PFSK-1 (cell line): ENCODE data around the gene UGDH. TPM values are rescaled to one million over a fixed set of nuclear protein-coding genes. Genes with fewer than 3 reads are reported as not detected.

Source experiments
- FOXP2 ChIP-seq: optimal IDR thresholded peaks from 2 replicates; pipeline ENCODE3; 2011; ENCODE audit warnings: borderline replicate concordance, control low read depth, inconsistent platforms; ENCODE audit not compliant: insufficient read depth; ENCODE audit errors: extremely low read length, extremely low read depth
- POLR2AphosphoS5 ChIP-seq: IDR thresholded peaks from 2 replicates; pipeline ENCODE4 v1.6.1; 2012; ENCODE audit warnings: low read depth, mild to moderate bottlenecking, control low read depth, low read length, moderate library complexity
- SIN3A ChIP-seq: IDR thresholded peaks from 2 replicates; pipeline ENCODE4 v1.6.1; 2012; ENCODE audit warnings: mild to moderate bottlenecking, low read length, moderate library complexity, borderline replicate concordance; ENCODE audit not compliant: insufficient read depth
- TAF1 ChIP-seq: IDR thresholded peaks from 2 replicates; pipeline ENCODE4 v1.6.1; 2012; ENCODE audit warnings: low read length, control low read depth, borderline replicate concordance; ENCODE audit not compliant: insufficient read depth
- polyA plus RNA-seq: library from polyadenylated mRNA; unstranded; fragments of >200 nt; gene quantifications from one replicate; pipeline ENCODE4 v1.2.1, GENCODE V29; 2012; ENCODE audit warnings: low read depth, missing spikeins; ENCODE audit not compliant: insufficient read length
- TF ChIP-seq, protein P1 (sequence below), 2 experiments: IDR thresholded peaks; 2 replicates each; pipeline versions ENCODE4 v1.6.1 to v1.8.0; 2011 to 2012; ENCODE audit warnings: low read depth in 2 of 2, low read length in 2 of 2, control low read depth in 1 of 2, inconsistent platforms in 1 of 2, mild to moderate bottlenecking in 1 of 2, moderate library complexity in 1 of 2; ENCODE audit not compliant: insufficient read depth in 1 of 2

Gene UGDH
- polyA plus RNA-seq, result 13.3 TPM

GRCh38 chr4:39527296-39528060, at the start of gene UGDH:
Gene UGDH (minus strand): TSS chr4:39527439. CDS start chr4:39521512, 5,927 bp downstream.
- TF ChIP-seq TAF1, result peak; percentile 72
- TF ChIP-seq SIN3A, result peak; percentile 79; the same call in 1 of the 2 replicates
- TF ChIP-seq, protein P1, sequence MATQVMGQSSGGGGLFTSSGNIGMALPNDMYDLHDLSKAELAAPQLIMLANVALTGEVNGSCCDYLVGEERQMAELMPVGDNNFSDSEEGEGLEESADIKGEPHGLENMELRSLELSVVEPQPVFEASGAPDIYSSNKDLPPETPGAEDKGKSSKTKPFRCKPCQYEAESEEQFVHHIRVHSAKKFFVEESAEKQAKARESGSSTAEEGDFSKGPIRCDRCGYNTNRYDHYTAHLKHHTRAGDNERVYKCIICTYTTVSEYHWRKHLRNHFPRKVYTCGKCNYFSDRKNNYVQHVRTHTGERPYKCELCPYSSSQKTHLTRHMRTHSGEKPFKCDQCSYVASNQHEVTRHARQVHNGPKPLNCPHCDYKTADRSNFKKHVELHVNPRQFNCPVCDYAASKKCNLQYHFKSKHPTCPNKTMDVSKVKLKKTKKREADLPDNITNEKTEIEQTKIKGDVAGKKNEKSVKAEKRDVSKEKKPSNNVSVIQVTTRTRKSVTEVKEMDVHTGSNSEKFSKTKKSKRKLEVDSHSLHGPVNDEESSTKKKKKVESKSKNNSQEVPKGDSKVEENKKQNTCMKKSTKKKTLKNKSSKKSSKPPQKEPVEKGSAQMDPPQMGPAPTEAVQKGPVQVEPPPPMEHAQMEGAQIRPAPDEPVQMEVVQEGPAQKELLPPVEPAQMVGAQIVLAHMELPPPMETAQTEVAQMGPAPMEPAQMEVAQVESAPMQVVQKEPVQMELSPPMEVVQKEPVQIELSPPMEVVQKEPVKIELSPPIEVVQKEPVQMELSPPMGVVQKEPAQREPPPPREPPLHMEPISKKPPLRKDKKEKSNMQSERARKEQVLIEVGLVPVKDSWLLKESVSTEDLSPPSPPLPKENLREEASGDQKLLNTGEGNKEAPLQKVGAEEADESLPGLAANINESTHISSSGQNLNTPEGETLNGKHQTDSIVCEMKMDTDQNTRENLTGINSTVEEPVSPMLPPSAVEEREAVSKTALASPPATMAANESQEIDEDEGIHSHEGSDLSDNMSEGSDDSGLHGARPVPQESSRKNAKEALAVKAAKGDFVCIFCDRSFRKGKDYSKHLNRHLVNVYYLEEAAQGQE (IDR thresholded peaks at IDR 0.05; ENCODE audit: insufficient read depth in 1 of 2, low read depth in 2 of 2, low read length in 2 of 2), result peak in 1 of 2 experiments; percentile 40; a peak in 1 of 4 replicates
- peak; percentile 74 for TF ChIP-seq POLR2AphosphoS5
- TF ChIP-seq FOXP2, result peak; percentile 24

- no peak for TF ChIP-seq SIN3A
These were observed 47.7 kb upstream of the UGDH start for GRCh38 chr4:39574946-39575345.

DNA sequence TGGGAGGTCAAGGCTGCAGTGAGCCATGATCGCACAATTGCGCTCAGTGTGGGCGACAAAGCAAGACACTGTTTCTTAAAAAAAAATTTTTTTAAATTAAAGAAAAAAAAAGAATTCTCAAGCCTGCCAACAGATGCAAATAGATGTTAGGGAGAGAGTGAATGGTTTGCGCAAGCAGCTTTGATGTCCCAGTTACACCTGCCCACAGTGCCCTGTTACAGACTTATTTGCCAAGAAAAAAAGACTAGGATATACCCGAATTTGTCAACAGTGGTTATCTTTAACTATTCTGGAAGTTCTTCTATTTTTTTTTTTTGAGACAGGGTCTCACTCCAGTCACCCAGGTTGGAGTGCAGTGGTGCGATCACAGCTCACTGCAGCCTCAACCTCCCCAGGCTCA, 44.3 kb upstream of the UGDH start:
- TF ChIP-seq POLR2AphosphoS5, result no peak
- TF ChIP-seq FOXP2, result no peak
- no peak for TF ChIP-seq SIN3A

GRCh38 chr4:39571054-39571453, 43.8 kb upstream of the UGDH start:
- TF ChIP-seq SIN3A (no peak), FOXP2 (no peak), POLR2AphosphoS5 (no peak), TAF1 (no peak)
- TF ChIP-seq, protein P1 (IDR thresholded peaks at IDR 0.05; ENCODE audit: insufficient read depth in 1 of 2, low read depth in 2 of 2, low read length in 2 of 2), result no peak

DNA sequence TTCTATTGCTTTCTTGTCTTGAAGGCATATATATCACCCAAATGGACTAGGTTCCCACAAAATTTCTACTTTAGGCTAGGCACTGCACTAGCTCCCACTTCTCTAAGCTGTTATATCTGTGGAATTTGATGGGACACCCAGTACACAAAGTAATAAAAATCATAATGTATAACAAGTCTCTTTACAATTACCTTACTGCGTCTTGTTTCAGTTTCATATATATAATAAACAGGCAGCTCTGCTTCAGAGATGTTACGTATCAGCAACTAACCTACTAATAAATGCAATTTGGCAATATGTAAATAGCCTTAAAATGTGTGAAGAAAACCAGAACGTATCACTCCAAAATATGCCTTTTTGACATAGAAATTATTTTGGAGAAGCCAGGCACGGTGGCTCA, 42.0 kb upstream of the UGDH start:
- TF ChIP-seq, protein P1 (IDR thresholded peaks at IDR 0.05; ENCODE audit: insufficient read depth in 1 of 2, low read depth in 2 of 2, low read length in 2 of 2), result no peak
- TF ChIP-seq FOXP2, result no peak
- TF ChIP-seq SIN3A, result no peak
- no peak for TF ChIP-seq TAF1
- TF ChIP-seq POLR2AphosphoS5, result no peak

DNA sequence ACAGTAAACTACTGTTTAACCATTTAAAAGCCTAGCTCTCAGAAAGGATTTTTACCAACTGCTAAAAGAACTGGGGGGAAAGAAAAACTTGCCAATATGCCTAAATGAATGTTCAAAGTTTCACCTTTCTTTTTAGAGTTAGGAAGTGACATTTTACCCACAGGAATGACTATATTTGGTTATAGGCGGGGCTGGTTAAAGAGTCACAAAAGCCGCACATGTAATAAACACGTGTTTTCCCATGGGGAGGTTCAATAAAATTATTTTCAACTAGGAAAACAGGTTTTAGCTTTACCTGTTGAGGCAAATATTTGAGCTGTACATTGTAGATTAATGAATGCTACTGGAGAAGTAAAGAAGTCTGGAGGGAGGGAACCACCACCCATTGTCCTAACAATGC, 41.6 kb upstream of the UGDH start:
- TF ChIP-seq TAF1 (no peak), POLR2AphosphoS5 (no peak), FOXP2 (no peak), SIN3A (no peak)
- TF ChIP-seq, protein P1 (IDR thresholded peaks at IDR 0.05; ENCODE audit: insufficient read depth in 1 of 2, low read depth in 2 of 2, low read length in 2 of 2), result no peak
